ENCODE results near the gene NEDD9. TPM values are rescaled to one million over a fixed set of nuclear protein-coding genes. Genes with fewer than 3 reads are reported as not detected.

NEDD9 gene
- total and polyA plus RNA-seq, 10 of the 15 experiments (the other 5 are each of a cell fraction or from before 2014, with no cell fraction given) = 4.9 to 92.6 (median 14.6) TPM

DNA sequence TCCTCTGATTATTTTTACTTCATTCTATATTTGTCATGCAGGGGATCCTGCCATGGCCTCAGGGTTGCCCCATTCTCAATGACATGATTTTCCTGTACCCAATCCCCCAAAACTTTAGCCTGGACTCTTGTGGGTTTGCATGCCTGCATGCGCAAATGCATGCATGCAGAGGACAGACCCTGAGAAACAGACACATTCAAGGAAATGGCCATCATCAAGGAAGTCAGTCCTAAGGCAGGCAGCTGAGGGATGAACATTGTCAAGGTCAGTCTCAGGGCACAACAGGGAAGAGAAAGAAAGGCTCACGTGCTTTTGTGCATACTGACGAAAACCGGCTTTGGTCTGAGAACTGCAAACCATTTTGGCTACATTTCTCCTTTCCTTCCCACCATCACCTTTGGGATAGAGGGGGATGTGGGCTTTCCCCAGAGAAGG, 13.1 kb downstream of the NEDD9 start (continued):
- no peak for TF ChIP-seq ETV6 (conservative IDR thresholded peaks at IDR 0.05 in 1 of 2, IDR thresholded peaks at IDR 0.05 in 1 of 2; ENCODE audit: borderline replicate concordance in 1 of 2, low read depth in 1 of 2)

- Histone ChIP-seq H3K4me3 (no peak overlapping the region), H3K27ac (ENCODE audit: control insufficient read depth, insufficient read depth) (no peak overlapping the region), H3K79me2 (ENCODE audit: control insufficient read depth, insufficient read depth, low read length) (peaks cover 32% of the 10 kb centered on the region), H4K20me1 (ENCODE audit: control insufficient read depth, insufficient read depth) (no peaks in the 10 kb centered on the region), H3K36me3 (ENCODE audit: control insufficient read depth in 2 of 2, insufficient read depth in 2 of 2, low read length in 1 of 2) (peaks cover 0 to 12% of the 10 kb centered on the region in 2 experiments; a peak in 2 of 4 replicates), H3K4me1 (ENCODE audit: control insufficient read depth, insufficient read depth, low read length) (peaks cover 7% of the 10 kb centered on the region), H3K27me3 (replicated peaks in 1 of 2; ENCODE audit: control insufficient read depth in 2 of 2, insufficient read depth in 2 of 2, low read length in 1 of 2) (no peaks in the 10 kb centered on the region), H3K9ac (ENCODE audit: control insufficient read depth, insufficient read depth, low read length) (no peak overlapping the region), H2AFZ (ENCODE audit: control insufficient read depth, low read depth, low read length) (no peak overlapping the region), H3K9me3 (replicated peaks; ENCODE audit: control insufficient read depth, insufficient read depth, low read length) (no peaks in the 10 kb centered on the region; the same call in 2 of the 3 replicates), H3K4me2 (ENCODE audit: control insufficient read depth, insufficient read depth) (no peak overlapping the region)
- CTCF ChIA-PET = no interaction called here
- no peak for ATAC-seq
- POLR2A ChIA-PET = interaction anchor here (0.6 to 1.3 kb wide), 5 partner anchors 11 to 165 kb away, joined by 3 to 5 read pairs (median 4); no protein-coding TSS in a partner anchor
- RAD21 ChIA-PET (ENCODE audit: unreplicated experiment) = interaction anchor here (0.9 to 1.7 kb wide), 5 partner anchors 12 to 277 kb away, joined by 4 to 14 read pairs (median 7); no protein-coding TSS in a partner anchor
- DNase-seq (ENCODE audit: low read depth, low spot score) = no peak
- BruUV-seq (replicated peaks) = no TSS peak
- intact Hi-C loops (cut with micrococcal nuclease; ENCODE audit: unreplicated experiment) = no loop called here
- SMC1A ChIA-PET (ENCODE audit: uncharacterized antibody, unreplicated experiment) = interaction anchor here (1.0 to 5.5 kb wide), 7 partner anchors 12 to 277 kb away, joined by 3 to 56 read pairs (median 12); partner anchors contain the start of gene NEDD9
- TF ChIP-seq MYB (IDR thresholded peaks at IDR 0.05; ENCODE audit: borderline replicate concordance, low read depth, low read length) = no peak
- TF ChIP-seq BCL11A (IDR thresholded peaks at IDR 0.05; ENCODE audit: low read depth, low read length) = no peak
- TF ChIP-seq NRF1 (conservative IDR thresholded peaks at IDR 0.05; ENCODE audit: low read depth, low read length) = no peak
- TF ChIP-seq, protein P1, sequence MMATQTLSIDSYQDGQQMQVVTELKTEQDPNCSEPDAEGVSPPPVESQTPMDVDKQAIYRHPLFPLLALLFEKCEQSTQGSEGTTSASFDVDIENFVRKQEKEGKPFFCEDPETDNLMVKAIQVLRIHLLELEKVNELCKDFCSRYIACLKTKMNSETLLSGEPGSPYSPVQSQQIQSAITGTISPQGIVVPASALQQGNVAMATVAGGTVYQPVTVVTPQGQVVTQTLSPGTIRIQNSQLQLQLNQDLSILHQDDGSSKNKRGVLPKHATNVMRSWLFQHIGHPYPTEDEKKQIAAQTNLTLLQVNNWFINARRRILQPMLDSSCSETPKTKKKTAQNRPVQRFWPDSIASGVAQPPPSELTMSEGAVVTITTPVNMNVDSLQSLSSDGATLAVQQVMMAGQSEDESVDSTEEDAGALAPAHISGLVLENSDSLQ (IDR thresholded peaks at IDR 0.05) = no peak
- WGBS (ENCODE audit: insufficient coverage, insufficient replicate concordance, low lambda C conversion rate, missing lambda C conversion rate) = 93% methylated on average over 12 of the region's 12 CpGs
- no peak for FAIRE-seq
- in situ Hi-C loops (cut with MboI) = no loop called here
These were observed 13.7 kb downstream of the NEDD9 start for GRCh38 chr6:11218538-11219399.

Data from GM12878 (cell line).